Liver (tissue), 3 donors: ENCODE results near the gene ITGB6.

Source experiments
- CTCF ChIP-seq: fragments of 150-350 bp; IDR thresholded peaks from 2 replicates; pipeline ENCODE4 v1.5.1; 2017; ENCODE audit warnings: improper control_type of control experiment, low read depth, low read length; ENCODE audit not compliant: missing input control
- EGR1 ChIP-seq, 2 donors: IDR thresholded peaks; 2 replicates each; pipeline ENCODE4 v1.6.1; 2016 to 2018; ENCODE audit warnings: antibody characterized with exemption in 2 of 2, low read depth in 2 of 2
- GABPA ChIP-seq, 2 donors: IDR thresholded peaks in 1 of 2; conservative IDR thresholded peaks in 1 of 2; 2 replicates each; pipeline ENCODE4 v1.6.1; 2016; ENCODE audit warnings: antibody characterized with exemption in 2 of 2, mild to moderate bottlenecking in 1 of 2, moderate library complexity in 1 of 2
- RAD21 ChIP-seq, 2 donors: IDR thresholded peaks; 2 replicates each; pipeline ENCODE4 v1.6.1; 2016; ENCODE audit warnings: antibody characterized with exemption in 2 of 2, mild to moderate bottlenecking in 2 of 2
- YY1 ChIP-seq: IDR thresholded peaks from 2 replicates; pipeline ENCODE4 v1.6.1; 2016; ENCODE audit warnings: antibody characterized with exemption, mild to moderate bottlenecking
- TF ChIP-seq, protein P1 (sequence below): IDR thresholded peaks from 2 replicates; pipeline ENCODE4 v1.6.1; 2016; ENCODE audit warnings: antibody characterized with exemption, mild to moderate bottlenecking
- TF ChIP-seq, protein P2 (sequence below): IDR thresholded peaks from 2 replicates; pipeline ENCODE4 v1.6.1; 2016; ENCODE audit warnings: antibody characterized with exemption
- donor health status: healthy.
- donor health status: healthy.

DNA sequence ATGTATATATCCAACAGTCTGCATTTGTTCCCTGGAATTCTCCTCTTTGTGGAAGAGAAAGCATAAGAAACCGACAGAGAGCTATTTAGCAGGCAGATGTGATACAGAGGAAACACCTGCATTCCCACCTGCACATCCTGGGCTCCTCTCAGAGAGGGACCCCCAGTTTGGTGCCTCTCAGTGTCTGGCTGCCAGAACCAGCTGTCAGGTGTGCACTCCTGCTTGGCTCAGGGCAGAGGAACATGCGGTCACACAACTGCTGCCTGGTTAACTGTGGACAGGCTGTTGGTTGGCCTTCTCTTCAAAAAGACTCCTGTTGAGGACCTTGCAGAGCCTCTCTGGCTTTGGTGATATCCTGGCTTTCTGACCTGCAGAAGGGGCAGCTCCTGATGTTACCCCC lies 54.6 kb downstream of the ITGB6 start:
- TF ChIP-seq CTCF (no peak), YY1 (no peak), EGR1 (IDR thresholded peaks at IDR 0.05; ENCODE audit: low read depth in 2 of 2) (no peak), GABPA (IDR thresholded peaks at IDR 0.05 in 1 of 2, conservative IDR thresholded peaks at IDR 0.05 in 1 of 2) (no peak), RAD21 (IDR thresholded peaks at IDR 0.05) (no peak)
- TF ChIP-seq, protein P1, sequence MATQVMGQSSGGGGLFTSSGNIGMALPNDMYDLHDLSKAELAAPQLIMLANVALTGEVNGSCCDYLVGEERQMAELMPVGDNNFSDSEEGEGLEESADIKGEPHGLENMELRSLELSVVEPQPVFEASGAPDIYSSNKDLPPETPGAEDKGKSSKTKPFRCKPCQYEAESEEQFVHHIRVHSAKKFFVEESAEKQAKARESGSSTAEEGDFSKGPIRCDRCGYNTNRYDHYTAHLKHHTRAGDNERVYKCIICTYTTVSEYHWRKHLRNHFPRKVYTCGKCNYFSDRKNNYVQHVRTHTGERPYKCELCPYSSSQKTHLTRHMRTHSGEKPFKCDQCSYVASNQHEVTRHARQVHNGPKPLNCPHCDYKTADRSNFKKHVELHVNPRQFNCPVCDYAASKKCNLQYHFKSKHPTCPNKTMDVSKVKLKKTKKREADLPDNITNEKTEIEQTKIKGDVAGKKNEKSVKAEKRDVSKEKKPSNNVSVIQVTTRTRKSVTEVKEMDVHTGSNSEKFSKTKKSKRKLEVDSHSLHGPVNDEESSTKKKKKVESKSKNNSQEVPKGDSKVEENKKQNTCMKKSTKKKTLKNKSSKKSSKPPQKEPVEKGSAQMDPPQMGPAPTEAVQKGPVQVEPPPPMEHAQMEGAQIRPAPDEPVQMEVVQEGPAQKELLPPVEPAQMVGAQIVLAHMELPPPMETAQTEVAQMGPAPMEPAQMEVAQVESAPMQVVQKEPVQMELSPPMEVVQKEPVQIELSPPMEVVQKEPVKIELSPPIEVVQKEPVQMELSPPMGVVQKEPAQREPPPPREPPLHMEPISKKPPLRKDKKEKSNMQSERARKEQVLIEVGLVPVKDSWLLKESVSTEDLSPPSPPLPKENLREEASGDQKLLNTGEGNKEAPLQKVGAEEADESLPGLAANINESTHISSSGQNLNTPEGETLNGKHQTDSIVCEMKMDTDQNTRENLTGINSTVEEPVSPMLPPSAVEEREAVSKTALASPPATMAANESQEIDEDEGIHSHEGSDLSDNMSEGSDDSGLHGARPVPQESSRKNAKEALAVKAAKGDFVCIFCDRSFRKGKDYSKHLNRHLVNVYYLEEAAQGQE: no peak
- TF ChIP-seq, protein P2, sequence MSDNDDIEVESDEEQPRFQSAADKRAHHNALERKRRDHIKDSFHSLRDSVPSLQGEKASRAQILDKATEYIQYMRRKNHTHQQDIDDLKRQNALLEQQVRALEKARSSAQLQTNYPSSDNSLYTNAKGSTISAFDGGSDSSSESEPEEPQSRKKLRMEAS: no peak
